GM23338 (cell line): ENCODE data around the gene RXRA.

Experiments
- CREB1 ChIP-seq: fragments of 250-450 bp; sonication (Bioruptor Pico); IDR thresholded peaks from 2 replicates; pipeline ENCODE4 v1.5.0; 2020; ENCODE audit warnings: low read depth, mild to moderate bottlenecking, moderate library complexity
- CTCF ChIP-seq, 2 experiments: fragments of 200-600 bp in 1 of 2; sonication (generic) in 1 of 2; conservative IDR thresholded peaks; 2 replicates each; pipeline versions ENCODE4 v1.5.1 to v1.6.1; 2016 to 2017; ENCODE audit warnings: antibody characterized with exemption in 2 of 2, low read depth in 2 of 2, mild to moderate bottlenecking in 2 of 2, moderate library complexity in 1 of 2
- EZH2phosphoT487 ChIP-seq: fragments of 200-600 bp; sonication (generic); IDR thresholded peaks from one replicate; pipeline ENCODE4 v1.8.1; 2018; ENCODE audit warnings: antibody characterized with exemption; ENCODE audit not compliant: unreplicated experiment
- POLR2AphosphoS5 ChIP-seq: IDR thresholded peaks from 2 replicates; pipeline ENCODE4 v1.6.1; 2016; ENCODE audit warnings: antibody characterized with exemption, low read depth
- REST ChIP-seq: IDR thresholded peaks from one replicate; pipeline ENCODE4 v1.6.1; 2018; ENCODE audit warnings: antibody characterized with exemption; ENCODE audit not compliant: unreplicated experiment
- STAT1 ChIP-seq: IDR thresholded peaks from one replicate; pipeline ENCODE4 v1.6.1; 2016; ENCODE audit warnings: antibody characterized with exemption; ENCODE audit not compliant: unreplicated experiment

GRCh38 chr9:134410071-134410834 lies 84.0 kb downstream of the RXRA start:
- TF ChIP-seq CTCF (conservative IDR thresholded peaks at IDR 0.05; ENCODE audit: low read depth in 2 of 2) (no peak), POLR2AphosphoS5 (no peak), REST (no peak), STAT1 (no peak), CREB1 (CRISPR knock-in tag) (no peak), EZH2phosphoT487 (no peak)
